GM13977 (cell line): Measurements from ENCODE around the gene ALDOA.
"Not testable (repeated sequence)": the region's sequence is repeated elsewhere in the genome, so short reads cannot be mapped to it uniquely, and the experiment has no call there.

Experiments
- DNase-seq: peaks from one replicate; pipeline ENCODE4 v3.0.0; 2012; ENCODE audit warnings: low spot score
- in situ Hi-C: fragments of 300-500 bp; cut with MboI; formaldehyde crosslinking; loops from one replicate; pipeline ENCODE4 v1.12.0; 2022; ENCODE audit warnings: low sequenced_read_pairs, low pct_unique_long_range_greater_than_20kb, mixed read lengths, inconsistent platforms; ENCODE audit not compliant: unreplicated experiment
- TF ChIP-seq, protein P1 (sequence below): IDR thresholded peaks from 2 replicates; pipeline ENCODE4 v1.5.1; 2012; ENCODE audit warnings: mild to moderate bottlenecking, control low read depth; ENCODE audit not compliant: insufficient read depth; ENCODE audit errors: extremely low read depth, missing control alignments

The ALDOA gene

DNA sequence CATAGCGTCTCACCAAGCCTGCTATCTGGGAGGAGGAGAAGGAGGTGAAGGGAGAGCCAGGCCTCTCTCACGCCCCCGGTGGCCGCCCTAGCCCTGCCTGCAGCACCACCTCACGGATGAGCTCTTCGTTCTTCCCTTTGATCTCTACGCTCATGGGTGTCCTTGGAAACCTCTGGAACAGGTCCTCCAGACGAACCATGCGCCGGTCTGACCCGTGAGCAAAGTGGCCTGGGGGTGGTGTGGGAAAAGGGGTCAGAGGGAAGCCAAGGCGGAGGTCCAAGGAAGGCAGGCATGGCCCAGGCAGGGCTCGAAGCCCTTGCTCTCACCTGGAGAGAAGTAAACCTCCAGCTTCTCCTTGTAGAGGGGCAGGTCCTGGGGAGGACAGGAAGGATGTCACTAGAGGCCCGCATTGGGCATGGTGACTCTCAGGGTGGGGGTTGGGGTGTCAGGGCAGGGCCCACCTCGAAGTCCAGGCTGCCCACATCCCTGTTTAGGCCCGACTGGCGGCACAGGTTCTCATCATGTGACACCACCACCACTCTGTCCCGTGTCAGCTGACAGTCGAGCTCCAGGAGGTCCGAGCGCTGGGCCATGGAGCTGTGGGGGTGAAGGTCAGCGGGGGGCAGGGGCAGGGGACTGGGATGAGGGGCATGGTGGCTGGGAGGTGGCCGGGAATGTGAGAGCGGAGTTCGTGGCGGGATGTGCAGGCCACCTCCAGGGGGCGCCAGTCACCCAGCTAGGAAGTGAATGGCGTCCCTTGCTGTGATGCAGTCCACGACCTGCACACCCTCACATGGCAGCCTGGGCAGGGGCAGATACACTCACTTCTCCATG is 46.9 kb downstream of the ALDOA start:
- peak; percentile 76 for DNase-seq
- TF ChIP-seq, protein P1, sequence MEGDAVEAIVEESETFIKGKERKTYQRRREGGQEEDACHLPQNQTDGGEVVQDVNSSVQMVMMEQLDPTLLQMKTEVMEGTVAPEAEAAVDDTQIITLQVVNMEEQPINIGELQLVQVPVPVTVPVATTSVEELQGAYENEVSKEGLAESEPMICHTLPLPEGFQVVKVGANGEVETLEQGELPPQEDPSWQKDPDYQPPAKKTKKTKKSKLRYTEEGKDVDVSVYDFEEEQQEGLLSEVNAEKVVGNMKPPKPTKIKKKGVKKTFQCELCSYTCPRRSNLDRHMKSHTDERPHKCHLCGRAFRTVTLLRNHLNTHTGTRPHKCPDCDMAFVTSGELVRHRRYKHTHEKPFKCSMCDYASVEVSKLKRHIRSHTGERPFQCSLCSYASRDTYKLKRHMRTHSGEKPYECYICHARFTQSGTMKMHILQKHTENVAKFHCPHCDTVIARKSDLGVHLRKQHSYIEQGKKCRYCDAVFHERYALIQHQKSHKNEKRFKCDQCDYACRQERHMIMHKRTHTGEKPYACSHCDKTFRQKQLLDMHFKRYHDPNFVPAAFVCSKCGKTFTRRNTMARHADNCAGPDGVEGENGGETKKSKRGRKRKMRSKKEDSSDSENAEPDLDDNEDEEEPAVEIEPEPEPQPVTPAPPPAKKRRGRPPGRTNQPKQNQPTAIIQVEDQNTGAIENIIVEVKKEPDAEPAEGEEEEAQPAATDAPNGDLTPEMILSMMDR = peak; percentile 82
- in situ Hi-C loops = loop anchor here (25.0 kb wide), 2 partner anchors 300 to 500 kb away; partner anchors contain the start of genes ZNF689 and ZNF771

DNA sequence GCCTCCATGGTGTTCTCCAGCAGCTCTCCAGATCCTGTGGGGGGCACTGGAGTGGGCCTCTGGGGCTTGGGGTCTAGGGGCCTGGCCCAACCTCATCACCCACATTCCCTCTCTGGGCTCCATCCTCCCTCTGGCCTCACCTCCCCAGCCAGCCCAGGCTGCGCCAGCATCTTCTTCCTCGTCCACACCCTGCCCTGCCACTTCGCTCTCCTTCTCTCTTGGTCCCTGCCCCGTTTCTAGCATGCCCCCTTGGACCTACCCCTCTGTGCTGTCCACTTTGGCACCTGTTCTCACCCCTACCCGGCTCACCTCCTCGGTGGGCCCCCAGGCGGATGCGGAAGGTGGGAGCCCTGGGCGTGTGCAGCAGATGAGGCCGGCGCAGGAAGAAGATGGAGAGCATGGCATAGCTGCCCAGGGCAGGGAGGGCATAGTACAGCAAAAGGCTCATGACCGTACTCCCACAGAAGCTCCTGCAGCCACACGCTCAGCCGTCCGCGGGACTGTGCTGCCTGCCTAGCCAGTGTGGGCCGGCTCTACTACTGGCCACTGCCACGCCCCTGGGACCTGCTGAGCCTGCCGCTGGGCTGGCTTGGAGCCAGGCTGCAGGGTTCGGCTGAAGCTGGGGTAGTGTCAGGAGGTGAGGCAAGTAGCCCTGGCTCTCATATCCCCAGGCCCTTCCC is 47.6 kb downstream of the ALDOA start, which contains the start of gene GDPD3:
GDPD3 (minus strand) TSS at position 507 of the 680 bp plus-strand sequence; CDS start at position 448, 59 bp downstream.
- DNase-seq = no peak
- TF ChIP-seq, protein P1 = no peak
- in situ Hi-C loops = loop anchor here (25.0 kb wide), 2 partner anchors 299 to 499 kb away; partner anchors contain the start of genes ZNF689 and ZNF771

DNA sequence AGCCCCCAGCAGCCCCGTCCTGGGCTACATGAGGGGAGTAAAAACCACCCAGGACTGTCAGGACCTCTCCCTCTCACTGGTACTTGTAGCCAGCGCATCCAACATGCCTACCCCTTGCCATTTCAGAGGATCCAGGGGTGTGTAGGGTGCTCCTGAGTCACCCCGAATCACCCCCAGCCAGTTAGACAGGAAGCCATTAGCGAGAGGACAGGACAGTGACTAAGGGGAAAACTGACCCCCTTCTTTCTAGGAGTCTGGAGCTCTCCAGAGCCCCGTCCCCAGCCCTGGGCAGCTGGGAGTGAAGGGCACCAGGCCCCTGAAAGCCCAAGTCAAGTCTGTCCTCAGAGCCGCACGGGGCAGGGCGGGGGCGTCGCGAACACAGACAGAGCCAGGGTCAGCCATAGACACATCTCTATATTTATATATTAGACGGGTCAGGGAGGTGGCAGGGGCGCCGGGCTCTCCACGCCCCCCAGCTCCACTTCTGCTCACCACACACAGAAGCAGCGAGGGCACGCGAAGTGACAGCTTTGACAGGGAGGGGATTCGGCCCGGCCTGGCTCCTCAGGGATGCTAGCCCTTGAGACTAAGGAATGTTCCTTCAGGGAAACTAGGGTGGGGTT is 48.3 kb downstream of the ALDOA start:
- no peak for DNase-seq
- in situ Hi-C loops = loop anchor here (25.0 kb wide), 2 partner anchors 298 to 498 kb away; partner anchors contain the start of genes ZNF689 and ZNF771
- TF ChIP-seq, protein P1 = no peak

DNA sequence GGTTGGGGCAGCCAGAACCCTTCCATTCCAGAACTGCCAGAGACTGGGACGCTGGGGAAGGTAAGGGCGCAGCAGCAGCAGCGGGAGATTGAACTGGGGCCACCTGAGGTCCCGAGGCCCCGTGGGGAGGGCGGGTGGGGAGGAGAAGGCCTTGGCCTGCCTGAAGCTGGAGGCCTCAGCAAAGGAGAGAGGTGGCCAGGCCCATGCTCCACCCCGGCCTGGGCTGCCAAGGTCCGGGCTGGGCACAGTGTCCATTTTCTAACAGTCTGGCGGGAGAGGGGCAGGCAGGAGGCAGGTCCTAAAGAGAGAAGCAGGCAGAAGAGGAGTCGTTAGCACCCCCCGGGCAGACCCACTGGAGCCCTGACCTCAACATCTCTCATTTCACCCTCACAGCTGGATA is 48.9 kb downstream of the ALDOA start:
- in situ Hi-C loops = loop anchor here (25.0 kb wide), 2 partner anchors 298 to 498 kb away; partner anchors contain the start of genes ZNF689 and ZNF771
- TF ChIP-seq, protein P1 = no peak

DNA sequence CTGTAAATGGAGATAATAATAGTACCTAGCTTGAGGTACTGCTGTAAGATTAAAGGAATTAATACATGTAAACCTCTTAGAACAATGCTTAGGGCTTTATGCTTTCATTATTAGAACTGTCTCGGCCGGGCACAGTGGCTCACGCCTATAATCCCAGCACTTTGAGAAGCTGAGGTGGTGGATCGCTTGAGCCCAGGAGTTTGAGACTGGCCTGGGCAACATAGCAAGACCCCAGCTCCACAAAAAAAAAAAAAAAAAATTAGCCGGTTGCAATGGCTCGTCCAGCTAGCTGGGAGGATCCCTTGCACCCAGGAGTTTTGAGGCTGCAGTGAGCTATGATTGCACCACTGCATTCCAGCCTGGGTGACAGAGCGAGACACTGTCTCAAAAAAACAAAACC is 49.3 kb downstream of the ALDOA start:
- DNase-seq = not testable (repeated sequence)
- in situ Hi-C loops = loop anchor here (25.0 kb wide), 2 partner anchors 297 to 497 kb away; partner anchors contain the start of genes ZNF689 and ZNF771

More for the DNA sequence above, 48.9 kb downstream of the ALDOA start:
- no peak for DNase-seq

DNA sequence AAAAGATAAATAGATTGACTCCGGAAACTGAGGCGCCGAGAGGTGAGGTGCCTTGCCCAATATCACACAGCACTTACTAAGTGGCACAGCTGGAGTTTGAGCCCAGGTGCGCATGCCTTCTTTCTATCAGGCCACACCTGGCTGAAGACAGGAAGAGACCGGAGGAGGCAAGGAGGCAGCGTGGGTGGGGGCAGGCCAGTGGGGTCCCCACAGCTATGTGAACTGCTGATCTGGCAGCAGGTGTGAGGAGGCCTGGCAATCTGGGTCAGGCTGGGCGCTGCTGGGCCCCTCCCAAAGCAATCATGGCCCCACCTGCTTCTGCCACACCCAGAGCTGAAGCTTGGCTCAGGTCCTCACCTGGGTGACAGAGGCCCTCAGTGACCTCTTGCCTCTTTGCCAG is 49.7 kb downstream of the ALDOA start:
- in situ Hi-C loops = loop anchor here (25.0 kb wide), 2 partner anchors 297 to 497 kb away; partner anchors contain the start of genes ZNF689 and ZNF771
- no peak for DNase-seq
- TF ChIP-seq, protein P1 = no peak
